Measurements from ENCODE around the gene SYNGR2. TPM values are rescaled to one million over a fixed set of nuclear protein-coding genes. Genes with fewer than 3 reads are reported as not detected.

Gene SYNGR2
- polyA plus RNA-seq, 1 experiment: 135 TPM

DNA sequence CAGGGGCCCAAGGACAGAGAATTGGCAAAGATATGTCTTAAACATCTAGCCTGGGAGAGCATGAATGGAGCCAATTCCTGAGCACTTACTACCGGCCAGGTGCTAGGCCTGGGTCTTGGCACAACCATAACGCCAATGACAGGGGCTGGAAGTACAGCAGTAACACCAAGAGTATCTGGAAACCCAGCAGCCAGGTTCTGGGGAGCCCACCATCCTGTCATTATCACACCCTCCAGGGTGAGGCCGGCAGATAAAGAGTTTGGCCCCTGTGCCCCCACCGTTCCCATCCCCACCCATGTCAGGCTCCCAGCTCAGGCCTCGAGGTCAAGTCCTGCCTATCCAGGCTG, 38.3 kb upstream of the SYNGR2 start:
- TF ChIP-seq, protein P1, sequence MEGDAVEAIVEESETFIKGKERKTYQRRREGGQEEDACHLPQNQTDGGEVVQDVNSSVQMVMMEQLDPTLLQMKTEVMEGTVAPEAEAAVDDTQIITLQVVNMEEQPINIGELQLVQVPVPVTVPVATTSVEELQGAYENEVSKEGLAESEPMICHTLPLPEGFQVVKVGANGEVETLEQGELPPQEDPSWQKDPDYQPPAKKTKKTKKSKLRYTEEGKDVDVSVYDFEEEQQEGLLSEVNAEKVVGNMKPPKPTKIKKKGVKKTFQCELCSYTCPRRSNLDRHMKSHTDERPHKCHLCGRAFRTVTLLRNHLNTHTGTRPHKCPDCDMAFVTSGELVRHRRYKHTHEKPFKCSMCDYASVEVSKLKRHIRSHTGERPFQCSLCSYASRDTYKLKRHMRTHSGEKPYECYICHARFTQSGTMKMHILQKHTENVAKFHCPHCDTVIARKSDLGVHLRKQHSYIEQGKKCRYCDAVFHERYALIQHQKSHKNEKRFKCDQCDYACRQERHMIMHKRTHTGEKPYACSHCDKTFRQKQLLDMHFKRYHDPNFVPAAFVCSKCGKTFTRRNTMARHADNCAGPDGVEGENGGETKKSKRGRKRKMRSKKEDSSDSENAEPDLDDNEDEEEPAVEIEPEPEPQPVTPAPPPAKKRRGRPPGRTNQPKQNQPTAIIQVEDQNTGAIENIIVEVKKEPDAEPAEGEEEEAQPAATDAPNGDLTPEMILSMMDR (IDR thresholded peaks at IDR 0.05; ENCODE audit: insufficient read depth, low read depth, low read length): no peak
- POLR2A ChIA-PET: no interaction called here
- peaks cover 16% of the 10 kb centered on the region for H3K27me3 ChIP-seq (ENCODE audit: control insufficient read depth, insufficient read depth, low read length)
- CTCF ChIA-PET: interaction anchor here (1.3 kb wide), 1 partner anchor 8 kb away, joined by 6 read pairs; no protein-coding TSS in a partner anchor
- H3K36me3 ChIP-seq (ENCODE audit: control insufficient read depth, insufficient read depth, low read length): no peaks in the 10 kb centered on the region
- no peak overlapping the region for H3K4me3 ChIP-seq (ENCODE audit: low read depth, low read length)
- DNase-seq (ENCODE audit: low read depth): no peak

DNA sequence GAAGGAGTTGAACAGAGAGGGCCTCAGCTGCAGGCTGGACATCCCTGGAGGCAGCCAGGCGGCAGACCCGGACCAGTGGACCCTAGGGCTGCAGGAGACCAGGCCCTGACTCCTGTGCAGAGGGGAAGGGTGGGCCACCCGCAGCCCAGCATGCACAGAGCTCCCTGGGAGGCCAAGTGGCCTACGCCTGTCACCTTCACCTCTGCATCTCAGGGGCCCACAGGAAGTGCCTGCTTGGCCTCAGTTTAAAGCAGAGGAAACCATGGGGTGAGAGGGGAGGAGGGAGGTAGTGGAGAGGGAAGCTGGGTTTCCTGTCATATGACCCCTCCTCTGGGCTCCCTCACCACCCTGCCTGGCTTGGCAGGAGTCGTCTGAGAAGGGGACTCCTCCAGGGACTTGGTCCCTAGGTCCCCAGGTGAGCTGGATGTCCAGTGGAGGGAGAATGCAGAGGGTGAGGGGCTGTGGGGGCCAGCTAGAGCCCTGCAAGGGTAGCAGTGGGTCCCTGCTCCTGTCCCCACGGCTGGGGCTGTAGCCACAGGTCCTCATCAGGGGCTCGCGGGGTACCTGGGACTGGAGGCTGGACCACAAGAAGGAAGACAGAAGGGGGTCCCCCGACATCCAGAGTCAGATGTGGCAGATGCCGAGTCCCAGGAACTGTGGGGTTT, 37.8 kb upstream of the SYNGR2 start, which contains the start of gene TMC8:
TMC8 (plus strand) TSS at position 335 of the 665 bp plus-strand sequence. CDS start 818 bp downstream, outside the sequence.
- ChIA-PET POLR2A (no interaction called here), CTCF (interaction anchor here (0.5 to 1.3 kb wide), 3 partner anchors 8 to 329 kb away, joined by 4 to 6 read pairs (median 4); no protein-coding TSS in a partner anchor)
- H3K4me3 ChIP-seq (ENCODE audit: low read depth, low read length): no peak within 1 kb of the TSS
- no peaks in the 10 kb centered on the region for H3K36me3 ChIP-seq (ENCODE audit: control insufficient read depth, insufficient read depth, low read length)
- TF ChIP-seq, protein P1 (IDR thresholded peaks at IDR 0.05; ENCODE audit: insufficient read depth, low read depth, low read length): no peak
- H3K27me3 ChIP-seq (ENCODE audit: control insufficient read depth, insufficient read depth, low read length): peaks cover 16% of the 10 kb centered on the region
- no peak for DNase-seq (ENCODE audit: low read depth)

DNA sequence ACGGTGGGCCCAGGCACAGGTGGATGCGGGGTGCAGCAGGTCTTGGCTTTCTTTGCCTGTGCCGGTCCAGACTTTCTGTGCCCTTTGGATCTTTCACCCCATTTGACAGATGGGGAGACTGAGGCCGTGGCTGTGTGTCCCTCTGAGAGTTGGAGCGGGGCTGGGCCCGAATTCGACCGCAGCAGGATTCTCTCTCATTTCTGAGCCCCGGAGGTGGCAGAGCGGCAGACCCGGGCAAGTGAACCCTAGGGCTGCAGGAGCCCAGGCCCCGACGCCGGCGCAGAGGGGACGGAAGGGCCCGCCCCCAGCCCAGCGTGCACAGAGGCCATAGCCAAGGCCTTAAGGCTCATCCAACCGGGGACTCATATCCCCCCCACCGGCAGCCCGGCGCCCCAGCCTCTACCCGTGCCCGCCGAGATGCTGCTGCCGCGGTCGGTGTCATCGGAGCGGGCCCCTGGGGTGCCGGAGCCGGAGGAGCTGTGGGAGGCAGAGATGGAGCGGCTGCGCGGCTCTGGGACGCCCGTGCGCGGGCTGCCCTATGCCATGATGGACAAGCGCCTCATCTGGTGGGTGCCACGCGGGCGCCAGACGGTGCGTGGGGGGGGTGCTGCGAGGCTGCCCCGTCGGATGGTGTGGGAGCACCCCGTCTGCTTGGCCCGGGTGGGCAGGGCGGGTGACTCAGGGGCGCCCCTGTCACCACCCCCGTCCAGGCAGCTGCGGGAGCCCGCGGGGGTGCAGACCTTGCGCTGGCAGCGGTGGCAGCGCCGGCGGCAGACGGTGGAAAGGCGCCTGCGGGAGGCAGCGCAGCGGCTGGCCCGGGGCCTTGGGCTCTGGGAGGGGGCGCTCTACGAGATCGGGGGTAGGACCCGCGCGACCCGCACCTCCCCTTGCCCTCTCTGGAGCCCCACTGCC, 37.0 kb upstream of the SYNGR2 start:
- no peak for DNase-seq (ENCODE audit: low read depth)
- ChIA-PET POLR2A (no interaction called here), CTCF (interaction anchor here (0.5 to 1.3 kb wide), 3 partner anchors 7 to 329 kb away, joined by 4 to 6 read pairs (median 4); no protein-coding TSS in a partner anchor)
- H3K27me3 ChIP-seq (ENCODE audit: control insufficient read depth, insufficient read depth, low read length): peaks cover 16% of the 10 kb centered on the region
- no peak overlapping the region for H3K4me3 ChIP-seq (ENCODE audit: low read depth, low read length)
- H3K36me3 ChIP-seq (ENCODE audit: control insufficient read depth, insufficient read depth, low read length): no peaks in the 10 kb centered on the region
- TF ChIP-seq, protein P1 (IDR thresholded peaks at IDR 0.05; ENCODE audit: insufficient read depth, low read depth, low read length): no peak

DNA sequence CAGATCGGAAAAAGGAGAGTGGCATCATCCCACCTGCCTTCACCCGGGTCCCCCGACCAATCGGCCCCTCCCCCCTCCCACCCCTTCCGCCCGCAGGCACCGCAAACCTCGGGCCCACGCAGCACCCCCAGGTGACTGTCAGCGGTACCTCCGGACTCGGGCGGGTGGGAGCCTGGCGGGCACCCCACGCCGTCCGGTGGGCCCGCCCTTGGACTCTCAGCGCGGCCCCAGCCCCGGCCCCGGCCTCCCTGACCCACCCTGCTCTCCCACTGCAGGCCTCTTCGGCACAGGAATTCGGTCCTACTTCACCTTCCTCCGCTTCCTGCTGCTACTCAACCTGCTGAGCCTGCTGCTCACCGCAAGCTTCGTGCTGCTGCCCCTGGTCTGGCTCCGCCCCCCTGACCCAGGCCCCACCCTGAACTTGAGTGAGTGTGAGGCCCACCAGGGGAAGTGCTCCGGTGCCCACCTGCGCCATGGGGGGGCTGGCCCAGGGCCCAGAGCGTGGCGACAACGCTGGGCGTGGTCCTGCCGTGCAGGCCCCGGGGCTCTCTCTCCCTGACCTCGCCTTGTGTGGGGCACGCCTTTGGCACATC, 36.2 kb upstream of the SYNGR2 start:
- ChIA-PET CTCF (no interaction called here), POLR2A (no interaction called here)
- no peak for DNase-seq (ENCODE audit: low read depth)
- Histone ChIP-seq H3K27me3 (ENCODE audit: control insufficient read depth, insufficient read depth, low read length) (peaks cover 14% of the 10 kb centered on the region), H3K4me3 (ENCODE audit: low read depth, low read length) (no peak overlapping the region), H3K36me3 (ENCODE audit: control insufficient read depth, insufficient read depth, low read length) (no peaks in the 10 kb centered on the region)
- TF ChIP-seq, protein P1 (IDR thresholded peaks at IDR 0.05; ENCODE audit: insufficient read depth, low read depth, low read length): no peak

DNA sequence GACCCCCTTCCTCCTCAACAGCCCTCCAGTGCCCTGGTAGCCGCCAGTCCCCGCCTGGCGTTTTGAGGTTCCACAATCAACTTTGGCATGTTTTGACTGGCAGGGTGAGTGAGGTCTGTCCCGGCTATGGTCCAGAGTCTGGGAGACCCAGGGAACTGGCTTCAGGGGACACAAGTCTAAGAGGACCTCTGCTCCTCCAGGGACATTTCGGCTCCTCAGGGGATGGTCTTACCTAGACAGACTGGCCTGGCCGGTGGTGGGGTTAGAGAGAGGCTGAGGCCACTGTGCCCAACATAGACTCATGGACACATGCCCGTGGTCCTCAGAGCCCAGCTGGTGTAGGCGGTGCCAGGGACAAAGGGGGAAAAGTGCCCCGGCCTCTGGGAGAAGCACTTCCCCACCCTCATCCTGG, 35.6 kb upstream of the SYNGR2 start:
- H3K4me3 ChIP-seq (ENCODE audit: low read depth, low read length): no peak overlapping the region
- H3K27me3 ChIP-seq (ENCODE audit: control insufficient read depth, insufficient read depth, low read length): peaks cover 14% of the 10 kb centered on the region
- no peak for DNase-seq (ENCODE audit: low read depth)
- TF ChIP-seq, protein P1 (IDR thresholded peaks at IDR 0.05; ENCODE audit: insufficient read depth, low read depth, low read length): no peak
- CTCF ChIA-PET: no interaction called here
- POLR2A ChIA-PET: no interaction called here
- no peaks in the 10 kb centered on the region for H3K36me3 ChIP-seq (ENCODE audit: control insufficient read depth, insufficient read depth, low read length)

Measured in BJ (cell line).